ENCODE results near the gene CNTNAP5.

DNA sequence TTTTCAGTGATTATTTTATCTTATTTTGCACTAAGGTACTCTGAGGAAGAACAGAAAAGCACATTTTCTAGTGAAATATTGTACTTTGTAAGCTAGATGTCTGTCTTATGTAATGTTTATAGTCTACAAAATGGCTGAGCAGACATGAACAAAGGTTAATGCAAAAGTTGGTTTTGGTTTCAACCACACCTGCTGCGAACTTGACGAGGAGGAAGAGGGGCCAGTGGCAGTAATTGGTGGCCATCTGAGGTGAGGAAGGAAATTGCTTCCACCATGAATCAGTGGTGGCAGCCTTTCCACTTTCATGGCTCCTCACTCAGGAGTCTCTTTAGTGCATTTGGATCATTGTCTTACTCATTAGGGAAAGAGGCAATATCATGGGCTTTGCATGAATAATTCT lies 894.2 kb downstream of the CNTNAP5 start:
- TF ChIP-seq, protein P1, sequence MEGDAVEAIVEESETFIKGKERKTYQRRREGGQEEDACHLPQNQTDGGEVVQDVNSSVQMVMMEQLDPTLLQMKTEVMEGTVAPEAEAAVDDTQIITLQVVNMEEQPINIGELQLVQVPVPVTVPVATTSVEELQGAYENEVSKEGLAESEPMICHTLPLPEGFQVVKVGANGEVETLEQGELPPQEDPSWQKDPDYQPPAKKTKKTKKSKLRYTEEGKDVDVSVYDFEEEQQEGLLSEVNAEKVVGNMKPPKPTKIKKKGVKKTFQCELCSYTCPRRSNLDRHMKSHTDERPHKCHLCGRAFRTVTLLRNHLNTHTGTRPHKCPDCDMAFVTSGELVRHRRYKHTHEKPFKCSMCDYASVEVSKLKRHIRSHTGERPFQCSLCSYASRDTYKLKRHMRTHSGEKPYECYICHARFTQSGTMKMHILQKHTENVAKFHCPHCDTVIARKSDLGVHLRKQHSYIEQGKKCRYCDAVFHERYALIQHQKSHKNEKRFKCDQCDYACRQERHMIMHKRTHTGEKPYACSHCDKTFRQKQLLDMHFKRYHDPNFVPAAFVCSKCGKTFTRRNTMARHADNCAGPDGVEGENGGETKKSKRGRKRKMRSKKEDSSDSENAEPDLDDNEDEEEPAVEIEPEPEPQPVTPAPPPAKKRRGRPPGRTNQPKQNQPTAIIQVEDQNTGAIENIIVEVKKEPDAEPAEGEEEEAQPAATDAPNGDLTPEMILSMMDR (IDR thresholded peaks at IDR 0.05), result no peak
- no peak for TF ChIP-seq POLR2A (IDR thresholded peaks at IDR 0.05; ENCODE audit: low read depth)
- TF ChIP-seq EP300 (IDR thresholded peaks at IDR 0.05), result no peak
- no peak for TF ChIP-seq POLR2AphosphoS5 (IDR thresholded peaks at IDR 0.05)

Data from esophagus muscularis mucosa (tissue), 4 donors.